ENCODE measurements around the gene STAT1.

Gene STAT1

GRCh38 chr2:191006997-191007783 is 6.8 kb downstream of the STAT1 start:
- Histone ChIP-seq H3K9ac (ENCODE audit: low read length) (no peak overlapping the region), H3K27ac (ENCODE audit: low read length) (no peak overlapping the region), H3K4me3 (ENCODE audit: low read length) (no peak overlapping the region), H2AFZ (ENCODE audit: low read depth, low read length) (no peak overlapping the region), H3K27me3 (ENCODE audit: low read depth, low read length) (no peaks in the 10 kb centered on the region), H3K79me2 (ENCODE audit: low read length) (peaks cover under 1% of the 10 kb centered on the region; the same call in 1 of the 2 replicates), H4K20me1 (ENCODE audit: insufficient read depth, low read length) (no peaks in the 10 kb centered on the region), H3K4me2 (ENCODE audit: low read length) (no peak overlapping the region), H3K36me3 (replicated peaks; ENCODE audit: low read depth, low read length) (peaks cover 73% of the 10 kb centered on the region), H3K4me1 (ENCODE audit: low read length) (no peaks in the 10 kb centered on the region), H3K9me3 (ENCODE audit: insufficient read depth, low read length) (no peaks in the 10 kb centered on the region)
- TF ChIP-seq, protein P1, sequence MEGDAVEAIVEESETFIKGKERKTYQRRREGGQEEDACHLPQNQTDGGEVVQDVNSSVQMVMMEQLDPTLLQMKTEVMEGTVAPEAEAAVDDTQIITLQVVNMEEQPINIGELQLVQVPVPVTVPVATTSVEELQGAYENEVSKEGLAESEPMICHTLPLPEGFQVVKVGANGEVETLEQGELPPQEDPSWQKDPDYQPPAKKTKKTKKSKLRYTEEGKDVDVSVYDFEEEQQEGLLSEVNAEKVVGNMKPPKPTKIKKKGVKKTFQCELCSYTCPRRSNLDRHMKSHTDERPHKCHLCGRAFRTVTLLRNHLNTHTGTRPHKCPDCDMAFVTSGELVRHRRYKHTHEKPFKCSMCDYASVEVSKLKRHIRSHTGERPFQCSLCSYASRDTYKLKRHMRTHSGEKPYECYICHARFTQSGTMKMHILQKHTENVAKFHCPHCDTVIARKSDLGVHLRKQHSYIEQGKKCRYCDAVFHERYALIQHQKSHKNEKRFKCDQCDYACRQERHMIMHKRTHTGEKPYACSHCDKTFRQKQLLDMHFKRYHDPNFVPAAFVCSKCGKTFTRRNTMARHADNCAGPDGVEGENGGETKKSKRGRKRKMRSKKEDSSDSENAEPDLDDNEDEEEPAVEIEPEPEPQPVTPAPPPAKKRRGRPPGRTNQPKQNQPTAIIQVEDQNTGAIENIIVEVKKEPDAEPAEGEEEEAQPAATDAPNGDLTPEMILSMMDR (IDR thresholded peaks at IDR 0.05; ENCODE audit: low read depth, low read length) = no peak
- no peak for TF ChIP-seq EZH2phosphoT487 (IDR thresholded peaks at IDR 0.05; ENCODE audit: low read depth)

DNA sequence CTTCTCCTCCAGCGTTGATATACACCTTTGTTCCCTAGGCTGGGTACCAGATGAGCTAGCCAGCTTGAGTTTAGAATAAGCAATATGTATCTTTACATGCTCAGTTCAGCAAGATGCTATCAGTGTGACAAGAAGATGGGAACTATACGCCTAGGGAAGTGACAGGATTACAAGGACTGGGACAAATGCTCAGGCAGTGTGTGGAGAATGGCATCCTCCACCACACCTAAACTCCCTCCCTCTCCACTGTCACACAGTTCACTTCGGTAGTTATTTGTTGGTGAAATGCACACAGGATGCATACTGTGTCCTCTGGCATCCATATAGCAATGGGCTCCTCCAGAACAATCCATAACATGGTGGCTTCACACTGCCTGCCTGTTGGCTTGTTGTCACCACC is 7.7 kb downstream of the STAT1 start:
- TF ChIP-seq, protein P1 (IDR thresholded peaks at IDR 0.05; ENCODE audit: low read depth, low read length) = no peak
- no peak for TF ChIP-seq EZH2phosphoT487 (IDR thresholded peaks at IDR 0.05; ENCODE audit: low read depth)
- Histone ChIP-seq H3K9me3 (ENCODE audit: insufficient read depth, low read length) (no peaks in the 10 kb centered on the region), H3K36me3 (replicated peaks; ENCODE audit: low read depth, low read length) (peaks cover 74% of the 10 kb centered on the region), H4K20me1 (ENCODE audit: insufficient read depth, low read length) (no peaks in the 10 kb centered on the region), H3K9ac (ENCODE audit: low read length) (no peak overlapping the region), H3K27me3 (ENCODE audit: low read depth, low read length) (no peaks in the 10 kb centered on the region), H2AFZ (ENCODE audit: low read depth, low read length) (no peak overlapping the region), H3K4me2 (ENCODE audit: low read length) (no peak overlapping the region), H3K4me3 (ENCODE audit: low read length) (no peak overlapping the region), H3K27ac (ENCODE audit: low read length) (no peak overlapping the region), H3K79me2 (ENCODE audit: low read length) (no peaks in the 10 kb centered on the region), H3K4me1 (ENCODE audit: low read length) (no peaks in the 10 kb centered on the region)

- H4K20me1 ChIP-seq (ENCODE audit: insufficient read depth, low read length) = no peaks in the 10 kb centered on the region
- H3K9ac ChIP-seq (ENCODE audit: low read length) = no peak overlapping the region
- TF ChIP-seq, protein P1 (IDR thresholded peaks at IDR 0.05; ENCODE audit: low read depth, low read length) = no peak
- TF ChIP-seq EZH2phosphoT487 (IDR thresholded peaks at IDR 0.05; ENCODE audit: low read depth) = no peak
Observed at GRCh38 chr2:191003405-191004309, 10.3 kb downstream of the STAT1 start.

DNA sequence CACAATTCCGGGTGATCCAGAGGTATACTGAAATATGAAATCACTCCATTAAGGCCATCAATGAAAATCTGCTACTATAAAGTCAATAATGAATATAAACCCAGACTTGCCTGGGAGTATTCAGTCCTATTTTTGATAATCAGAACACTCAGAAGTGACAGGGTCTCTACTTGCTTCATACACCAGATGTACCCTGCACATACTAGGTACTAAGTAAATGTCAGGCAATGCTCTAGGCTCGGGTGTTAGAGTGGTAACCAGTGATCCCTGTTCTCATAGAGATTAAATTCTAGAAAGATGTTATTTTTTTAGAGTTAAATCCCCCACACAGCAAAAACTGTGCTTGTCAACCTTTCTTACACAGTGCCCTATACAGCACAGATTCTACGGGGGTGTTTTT is 12.3 kb downstream of the STAT1 start:
- TF ChIP-seq EZH2phosphoT487 (IDR thresholded peaks at IDR 0.05; ENCODE audit: low read depth) = no peak
- TF ChIP-seq, protein P1 (IDR thresholded peaks at IDR 0.05; ENCODE audit: low read depth, low read length) = no peak
- H3K4me1 ChIP-seq (ENCODE audit: low read length) = peaks cover 8% of the 10 kb centered on the region
- H2AFZ ChIP-seq (ENCODE audit: low read depth, low read length) = no peak overlapping the region
- H3K9ac ChIP-seq (ENCODE audit: low read length) = no peak overlapping the region
- peaks cover 79% of the 10 kb centered on the region for H3K36me3 ChIP-seq (replicated peaks; ENCODE audit: low read depth, low read length)
- no peaks in the 10 kb centered on the region for H3K27me3 ChIP-seq (ENCODE audit: low read depth, low read length)
- no peak overlapping the region for H3K4me2 ChIP-seq (ENCODE audit: low read length)
- H3K27ac ChIP-seq (ENCODE audit: low read length) = no peak overlapping the region
- no peaks in the 10 kb centered on the region for H4K20me1 ChIP-seq (ENCODE audit: insufficient read depth, low read length)
- no peaks in the 10 kb centered on the region for H3K9me3 ChIP-seq (ENCODE audit: insufficient read depth, low read length)
- no peaks in the 10 kb centered on the region for H3K79me2 ChIP-seq (ENCODE audit: low read length)
- no peak overlapping the region for H3K4me3 ChIP-seq (ENCODE audit: low read length)

More at GRCh38 chr2:191003405-191004309, 10.3 kb downstream of the STAT1 start:
- H3K79me2 ChIP-seq (ENCODE audit: low read length) = no peaks in the 10 kb centered on the region
- H3K27me3 ChIP-seq (ENCODE audit: low read depth, low read length) = no peaks in the 10 kb centered on the region
- no peak overlapping the region for H3K27ac ChIP-seq (ENCODE audit: low read length)
- H3K36me3 ChIP-seq (replicated peaks; ENCODE audit: low read depth, low read length) = peaks cover 85% of the 10 kb centered on the region
- H3K4me1 ChIP-seq (ENCODE audit: low read length) = no peaks in the 10 kb centered on the region
- H3K4me2 ChIP-seq (ENCODE audit: low read length) = no peak overlapping the region
- H2AFZ ChIP-seq (ENCODE audit: low read depth, low read length) = no peak overlapping the region
- no peaks in the 10 kb centered on the region for H3K9me3 ChIP-seq (ENCODE audit: insufficient read depth, low read length)
- H3K4me3 ChIP-seq (ENCODE audit: low read length) = no peak overlapping the region
